Fibroblast of lung (primary cell): ENCODE measurements around the gene NEK7. TPM values are rescaled to one million over a fixed set of nuclear protein-coding genes. Genes with fewer than 3 reads are reported as not detected.
A peak's percentile ranks its signal among the peaks of the same experiment; 100 is the strongest.

ENCODE experiments used
- DNase-seq, 2 donors: peaks; one replicate each; pipeline versions ENCODE4 v3.0.0 to v3.0.0-alpha.2; 2010; ENCODE audit warnings: low read depth in 2 of 2
- H2AFZ ChIP-seq: 2 replicates; pipeline ENCODE4 v1.5.1; 2012; ENCODE audit warnings: low read length, control low read depth, inconsistent platforms
- H3K27ac ChIP-seq: 2 replicates; pipeline ENCODE4 v1.5.1; 2011; ENCODE audit warnings: low read length, control low read depth; ENCODE audit not compliant: insufficient read depth
- H3K27me3 ChIP-seq: 2 replicates; pipeline ENCODE4 v1.5.1; 2011; ENCODE audit warnings: mild to moderate bottlenecking, low read length; ENCODE audit not compliant: control insufficient read depth, insufficient read depth
- H3K36me3 ChIP-seq: 2 replicates; pipeline ENCODE4 v1.5.1; 2011; ENCODE audit warnings: low read length; ENCODE audit not compliant: control insufficient read depth, insufficient read depth
- H3K4me1 ChIP-seq: 2 replicates; pipeline ENCODE4 v1.5.1; 2011; ENCODE audit warnings: low read length; ENCODE audit not compliant: control insufficient read depth, insufficient read depth; ENCODE audit errors: extremely low read depth
- H3K4me2 ChIP-seq: 2 replicates; pipeline ENCODE4 v1.5.1; 2011; ENCODE audit warnings: low read length, control low read depth; ENCODE audit not compliant: insufficient read depth; ENCODE audit errors: extremely low read depth
- H3K4me3 ChIP-seq, 4 experiments: fragments of 200-600 bp in 1 of 4; sonication (generic) in 1 of 4; replicated peaks in 1 of 4; 2 replicates each; pipeline ENCODE4 v1.5.1; 2011 to 2016; ENCODE audit warnings: low read length in 4 of 4, low read depth in 3 of 4, mild to moderate bottlenecking in 3 of 4, control low read depth in 2 of 4, inconsistent platforms in 1 of 4, mixed read lengths in 1 of 4; ENCODE audit not compliant: insufficient read depth in 1 of 4; ENCODE audit errors: control extremely low read depth in 1 of 4
- H3K79me2 ChIP-seq: 2 replicates; pipeline ENCODE4 v1.5.1; 2012; ENCODE audit warnings: mild to moderate bottlenecking, low read length, inconsistent platforms; ENCODE audit not compliant: control insufficient read depth, insufficient read depth
- H3K9ac ChIP-seq: 2 replicates; pipeline ENCODE4 v1.5.1; 2011; ENCODE audit warnings: mild to moderate bottlenecking, low read length, control low read depth; ENCODE audit not compliant: insufficient read depth
- H3K9me3 ChIP-seq: 2 replicates; pipeline ENCODE4 v1.5.1; 2012; ENCODE audit warnings: low read depth, low read length; ENCODE audit not compliant: control insufficient read depth, insufficient read depth
- H4K20me1 ChIP-seq: 2 replicates; pipeline ENCODE4 v1.5.1; 2011; ENCODE audit warnings: low read length; ENCODE audit not compliant: control insufficient read depth, insufficient read depth; ENCODE audit errors: extremely low read depth
- EZH2 ChIP-seq: IDR thresholded peaks from 2 replicates; pipeline ENCODE4 v1.5.1; 2012; ENCODE audit warnings: low read length, control low read depth, mild to moderate bottlenecking; ENCODE audit errors: missing control alignments
- polyA plus RNA-seq, 2 donors: library from polyadenylated mRNA; depleted of rRNA in 1 of 2; stranded (reverse) in 1 of 2; unstranded in 1 of 2; fragments of >200 nt; gene quantifications; 2 replicates each; pipeline ENCODE4 v1.2.1, GENCODE V29; 2011 to 2012; ENCODE audit warnings: missing spikeins in 1 of 2
- total RNA-seq: library from RNA; depleted of rRNA; stranded (reverse); fragments of >200 nt; gene quantifications from 2 replicates; pipeline ENCODE4 v1.2.1, GENCODE V29; 2014
- TF ChIP-seq, protein P1 (sequence below), 2 donors: IDR thresholded peaks in 1 of 2; conservative IDR thresholded peaks in 1 of 2; 1 replicate in 1 of 2; 2 replicates in 1 of 2; pipeline ENCODE4 v1.5.1; 2011 to 2012; ENCODE audit warnings: low read length in 2 of 2, control low read depth in 1 of 2, inconsistent platforms in 1 of 2, low read depth in 1 of 2, mild to moderate bottlenecking in 1 of 2

The NEK7 gene
- total and polyA plus RNA-seq, 2 donors (not counting 1 experiment from before 2014, with no cell fraction given) = 90.5 to 207 TPM

GRCh38 chr1:198166900-198167299 is 10.1 kb downstream of the NEK7 start:
- no peak overlapping the region for H3K4me2 ChIP-seq
- no peak overlapping the region for H3K9ac ChIP-seq
- H3K36me3 ChIP-seq = no peaks in the 10 kb centered on the region
- no peaks in the 10 kb centered on the region for H3K4me1 ChIP-seq
- no peak overlapping the region for H2AFZ ChIP-seq
- no peak for TF ChIP-seq EZH2
- TF ChIP-seq, protein P1, sequence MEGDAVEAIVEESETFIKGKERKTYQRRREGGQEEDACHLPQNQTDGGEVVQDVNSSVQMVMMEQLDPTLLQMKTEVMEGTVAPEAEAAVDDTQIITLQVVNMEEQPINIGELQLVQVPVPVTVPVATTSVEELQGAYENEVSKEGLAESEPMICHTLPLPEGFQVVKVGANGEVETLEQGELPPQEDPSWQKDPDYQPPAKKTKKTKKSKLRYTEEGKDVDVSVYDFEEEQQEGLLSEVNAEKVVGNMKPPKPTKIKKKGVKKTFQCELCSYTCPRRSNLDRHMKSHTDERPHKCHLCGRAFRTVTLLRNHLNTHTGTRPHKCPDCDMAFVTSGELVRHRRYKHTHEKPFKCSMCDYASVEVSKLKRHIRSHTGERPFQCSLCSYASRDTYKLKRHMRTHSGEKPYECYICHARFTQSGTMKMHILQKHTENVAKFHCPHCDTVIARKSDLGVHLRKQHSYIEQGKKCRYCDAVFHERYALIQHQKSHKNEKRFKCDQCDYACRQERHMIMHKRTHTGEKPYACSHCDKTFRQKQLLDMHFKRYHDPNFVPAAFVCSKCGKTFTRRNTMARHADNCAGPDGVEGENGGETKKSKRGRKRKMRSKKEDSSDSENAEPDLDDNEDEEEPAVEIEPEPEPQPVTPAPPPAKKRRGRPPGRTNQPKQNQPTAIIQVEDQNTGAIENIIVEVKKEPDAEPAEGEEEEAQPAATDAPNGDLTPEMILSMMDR (conservative IDR thresholded peaks at IDR 0.05 in 1 of 2, IDR thresholded peaks at IDR 0.05 in 1 of 2; ENCODE audit: low read depth in 1 of 2, low read length in 2 of 2) = no peak
- H3K27ac ChIP-seq = no peak overlapping the region
- H3K4me3 ChIP-seq = no peak overlapping the region
- H3K9me3 ChIP-seq = no peaks in the 10 kb centered on the region
- H3K79me2 ChIP-seq = peaks cover 96% of the 10 kb centered on the region
- H3K27me3 ChIP-seq = no peaks in the 10 kb centered on the region
- DNase-seq = no peak
- H4K20me1 ChIP-seq = no peaks in the 10 kb centered on the region

DNA sequence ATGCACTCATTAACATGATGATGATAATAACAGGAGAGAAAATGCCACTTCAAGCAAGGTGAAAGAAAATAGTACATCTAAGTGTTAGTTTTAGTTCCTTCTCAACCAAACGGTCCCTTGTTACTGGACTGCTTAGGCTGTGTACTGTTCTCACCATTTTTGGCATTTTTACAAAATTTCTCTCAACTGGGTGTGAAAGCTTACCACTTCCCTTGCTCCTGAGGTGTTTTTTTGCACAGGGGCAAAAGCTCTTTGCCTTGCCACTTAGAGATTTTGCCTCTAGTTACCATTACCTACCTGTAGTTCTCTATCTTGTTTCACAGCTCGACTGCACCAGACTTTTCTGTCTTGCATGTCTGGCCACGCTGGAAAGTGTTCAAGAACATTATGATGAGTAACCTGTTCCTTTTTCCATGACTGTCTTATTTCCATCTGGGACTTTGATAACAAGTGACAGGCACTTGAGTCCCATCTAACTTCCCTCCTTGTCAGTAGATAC is 10.7 kb downstream of the NEK7 start:
- TF ChIP-seq, protein P1 (conservative IDR thresholded peaks at IDR 0.05 in 1 of 2, IDR thresholded peaks at IDR 0.05 in 1 of 2; ENCODE audit: low read depth in 1 of 2, low read length in 2 of 2) = no peak
- DNase-seq = peak in 1 of 2 donors; percentile 73

GRCh38 chr1:198168227-198168626 is 11.4 kb downstream of the NEK7 start:
- Histone ChIP-seq H3K4me1 (no peaks in the 10 kb centered on the region), H3K4me2 (no peak overlapping the region), H3K36me3 (no peaks in the 10 kb centered on the region), H3K4me3 (no peak overlapping the region), H2AFZ (no peak overlapping the region), H4K20me1 (no peaks in the 10 kb centered on the region), H3K79me2 (peaks cover 95% of the 10 kb centered on the region), H3K27me3 (no peaks in the 10 kb centered on the region), H3K27ac (no peak overlapping the region), H3K9ac (no peak overlapping the region), H3K9me3 (no peaks in the 10 kb centered on the region)
- DNase-seq = peak; percentile 54 to 90
- TF ChIP-seq EZH2 = no peak
- TF ChIP-seq, protein P1 (conservative IDR thresholded peaks at IDR 0.05 in 1 of 2, IDR thresholded peaks at IDR 0.05 in 1 of 2; ENCODE audit: low read depth in 1 of 2, low read length in 2 of 2) = no peak

More for the DNA sequence above, 10.7 kb downstream of the NEK7 start:
- no peak overlapping the region for H2AFZ ChIP-seq
- no peak overlapping the region for H3K4me3 ChIP-seq
- H3K9me3 ChIP-seq = no peaks in the 10 kb centered on the region
- H3K79me2 ChIP-seq = peaks cover 95% of the 10 kb centered on the region
- H3K9ac ChIP-seq = no peak overlapping the region
- no peak overlapping the region for H3K4me2 ChIP-seq
- H3K36me3 ChIP-seq = no peaks in the 10 kb centered on the region
- no peaks in the 10 kb centered on the region for H3K4me1 ChIP-seq
- H3K27me3 ChIP-seq = no peaks in the 10 kb centered on the region
- no peaks in the 10 kb centered on the region for H4K20me1 ChIP-seq
- H3K27ac ChIP-seq = no peak overlapping the region
